ENCODE data around the gene PSMC1.
A peak's percentile ranks its signal among the peaks of the same experiment; 100 is the strongest.

Gene PSMC1

DNA sequence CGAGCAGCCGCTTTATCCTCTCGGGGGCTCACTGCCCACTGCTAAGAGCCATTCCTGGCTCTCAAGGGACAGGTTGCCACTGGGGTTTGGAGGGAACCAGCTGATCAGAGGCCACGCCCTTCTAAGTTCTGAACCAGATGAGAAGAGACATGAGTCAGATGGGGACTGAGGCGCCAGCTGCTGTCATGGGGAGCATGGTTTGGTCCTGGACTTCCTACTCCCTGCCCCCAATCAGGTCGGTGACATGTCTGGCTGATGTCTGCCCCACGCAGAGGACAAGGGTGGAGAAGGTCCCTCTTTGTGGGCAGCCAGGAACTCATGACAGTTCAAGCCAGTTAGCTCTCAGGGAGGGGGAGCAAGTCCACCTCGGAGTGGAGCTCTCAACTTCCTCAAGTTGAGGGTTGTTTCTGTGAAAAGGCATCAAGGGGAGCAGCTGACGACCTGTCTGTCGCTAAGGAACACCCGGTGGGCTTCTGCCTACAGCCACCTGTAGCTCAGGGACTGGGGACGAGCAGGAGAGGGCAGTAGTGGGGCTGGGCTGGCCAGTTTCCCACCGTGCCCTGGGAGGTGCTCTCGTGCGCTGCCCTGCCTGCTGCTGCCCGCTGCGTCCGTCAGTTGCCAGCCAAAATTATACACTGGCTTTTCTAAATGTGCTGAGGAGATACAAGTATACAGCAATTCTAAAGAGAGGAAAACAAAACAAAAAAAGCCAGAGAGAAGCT is 20.5 kb downstream of the PSMC1 start:
- no peak for DNase-seq

DNA sequence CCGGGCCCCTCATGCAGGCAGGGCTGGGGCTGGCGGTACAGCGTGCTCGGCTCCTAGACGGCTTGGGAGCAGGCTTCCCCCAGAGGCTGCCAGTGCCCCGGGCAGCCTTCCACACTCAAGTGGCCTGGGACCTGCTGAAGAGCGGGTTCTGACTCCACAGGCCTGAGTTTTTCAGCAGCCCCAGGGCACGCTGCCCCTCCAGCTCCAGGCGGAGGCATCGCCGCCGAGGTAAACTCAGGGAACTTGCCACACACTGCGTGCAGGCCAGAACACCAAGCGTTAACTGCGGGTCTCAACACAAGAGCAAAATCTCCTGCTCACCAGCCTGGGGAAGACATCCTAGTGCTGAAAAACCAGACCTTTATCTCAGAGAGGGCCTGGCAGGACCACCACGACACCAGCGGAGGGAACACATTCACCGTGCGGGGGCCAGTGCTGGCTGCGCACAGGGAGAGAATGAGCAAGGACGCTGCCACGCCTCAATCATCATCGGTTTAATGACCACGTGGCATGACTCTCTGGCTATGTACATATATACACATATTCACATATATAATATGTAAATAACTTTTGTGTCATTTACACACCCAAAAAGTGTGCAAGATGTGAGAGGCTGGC is 21.3 kb downstream of the PSMC1 start:
- DNase-seq = no peak

DNA sequence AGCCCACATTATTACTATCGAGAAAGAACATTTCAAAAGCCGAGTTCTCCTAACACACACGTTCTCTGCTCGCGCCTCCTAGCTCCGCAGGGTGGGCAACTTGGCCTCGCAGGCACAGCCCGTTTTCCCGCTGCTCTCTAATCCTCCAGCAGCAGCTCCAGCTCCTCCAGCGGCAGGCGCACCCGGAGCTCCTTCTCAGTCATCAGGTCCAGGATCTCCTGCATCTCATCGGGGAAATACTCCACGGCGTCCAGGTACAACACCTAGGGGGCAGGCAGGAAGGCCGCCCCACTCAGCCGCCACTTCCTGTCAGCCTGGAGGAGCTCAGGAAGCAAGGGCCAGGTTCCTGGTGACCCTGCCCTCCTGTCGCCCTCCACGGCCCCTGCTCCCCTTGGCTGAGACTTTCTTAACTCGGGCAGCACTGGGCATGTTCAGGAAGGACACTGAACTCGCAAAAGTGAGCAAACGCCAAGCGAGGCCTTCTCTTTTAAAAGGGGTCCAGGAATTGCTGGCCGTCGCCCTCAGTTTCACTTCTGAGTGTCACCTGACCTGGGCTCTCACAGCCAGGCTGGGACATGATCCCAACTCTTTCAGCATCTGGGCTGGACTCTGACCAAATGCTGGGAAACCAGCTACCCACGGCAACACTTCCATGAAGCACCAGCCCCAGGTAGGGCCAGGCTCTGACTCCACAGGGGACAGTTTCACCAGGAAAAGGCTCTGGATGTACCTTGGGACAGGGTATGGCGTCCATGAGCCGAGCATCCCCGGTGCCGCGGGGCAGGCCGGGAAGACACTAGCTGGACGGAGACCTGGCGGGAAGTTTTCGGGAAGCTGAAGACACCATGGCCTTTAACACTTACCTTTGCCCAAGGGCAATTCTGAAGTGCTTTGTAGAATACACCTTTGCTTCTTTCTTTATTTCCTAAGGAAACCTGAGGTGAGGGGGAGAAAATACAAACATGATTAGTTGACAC is 22.1 kb downstream of the PSMC1 start:
- no peak for DNase-seq

DNA sequence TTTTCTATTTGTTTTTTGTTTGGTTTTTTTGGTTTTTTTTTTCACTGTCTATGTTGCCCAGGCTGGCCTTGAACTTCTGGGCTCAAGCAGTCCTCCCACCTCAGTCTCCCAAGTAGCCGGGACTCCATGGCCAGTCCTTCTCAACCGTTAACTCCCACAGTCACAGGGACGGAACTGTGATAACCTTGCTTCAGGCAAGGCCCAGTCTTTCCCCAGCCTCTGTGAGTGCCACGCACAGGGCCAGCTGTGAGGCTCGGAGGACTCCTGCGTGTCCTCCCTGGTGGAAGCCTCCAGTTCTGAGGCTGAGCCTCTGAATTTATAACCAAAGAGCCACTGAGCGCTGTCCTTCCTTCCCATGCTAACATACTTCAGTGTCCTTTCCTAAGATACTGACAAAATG is 23.7 kb downstream of the PSMC1 start:
- no peak for DNase-seq

DNA sequence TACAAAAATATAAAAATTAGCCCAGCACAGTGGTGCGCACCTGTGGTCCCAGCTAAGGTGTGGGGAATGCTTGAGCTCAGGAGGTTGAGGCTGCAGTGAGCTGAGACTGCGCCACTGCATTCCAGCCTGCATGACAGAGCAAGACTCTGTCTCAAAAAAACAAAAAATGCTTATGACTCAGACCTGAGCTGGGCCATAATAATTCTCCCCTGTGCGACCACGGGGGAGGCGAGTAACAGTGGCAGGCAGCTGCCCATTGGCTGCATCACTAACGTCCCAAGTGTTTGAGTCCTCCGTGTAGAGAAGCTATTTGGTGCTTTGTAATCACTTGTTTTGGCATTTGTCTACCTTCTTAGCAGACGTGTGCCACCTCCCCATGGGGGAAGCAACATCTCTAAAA is 24.9 kb downstream of the PSMC1 start:
- no peak for DNase-seq

DNA sequence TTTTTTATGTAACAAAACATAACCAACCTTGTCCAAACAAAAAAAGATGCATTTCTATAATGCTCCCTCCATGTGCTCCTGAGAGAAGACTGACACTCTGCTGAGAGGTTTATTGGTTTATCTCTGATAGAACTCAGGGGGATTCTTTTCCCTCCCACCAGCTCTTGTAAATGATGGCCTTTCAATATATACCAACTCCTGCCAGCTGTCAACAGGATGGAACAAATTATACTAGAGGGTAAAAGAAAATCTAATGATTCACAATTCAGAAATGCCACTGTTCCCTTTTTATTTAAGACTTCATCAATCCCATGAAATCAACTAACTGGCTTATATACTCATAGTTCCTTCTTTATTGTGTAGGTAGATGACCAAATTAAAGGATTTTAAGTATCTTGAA is 25.4 kb downstream of the PSMC1 start:
- no peak for DNase-seq

DNA sequence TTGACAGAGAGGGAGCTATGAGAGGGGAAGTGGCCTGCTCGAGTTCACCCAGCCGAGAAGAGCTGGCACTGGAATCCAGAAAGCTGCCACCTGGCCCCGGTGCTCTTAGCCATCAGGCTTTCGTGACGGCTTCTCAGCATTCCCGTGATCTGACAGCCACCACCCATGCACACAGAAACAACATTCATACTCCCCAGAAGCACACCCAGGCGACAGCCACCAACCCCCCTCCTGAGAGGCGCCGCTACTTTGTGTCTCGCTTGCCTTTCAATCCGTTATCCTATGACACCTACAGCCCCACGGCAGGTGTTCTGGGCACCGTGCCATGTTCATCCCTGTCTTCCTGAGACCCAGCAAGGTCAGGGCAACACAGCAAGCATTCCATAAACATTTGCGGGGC is 31.4 kb downstream of the PSMC1 start:
- DNase-seq = no peak

DNA sequence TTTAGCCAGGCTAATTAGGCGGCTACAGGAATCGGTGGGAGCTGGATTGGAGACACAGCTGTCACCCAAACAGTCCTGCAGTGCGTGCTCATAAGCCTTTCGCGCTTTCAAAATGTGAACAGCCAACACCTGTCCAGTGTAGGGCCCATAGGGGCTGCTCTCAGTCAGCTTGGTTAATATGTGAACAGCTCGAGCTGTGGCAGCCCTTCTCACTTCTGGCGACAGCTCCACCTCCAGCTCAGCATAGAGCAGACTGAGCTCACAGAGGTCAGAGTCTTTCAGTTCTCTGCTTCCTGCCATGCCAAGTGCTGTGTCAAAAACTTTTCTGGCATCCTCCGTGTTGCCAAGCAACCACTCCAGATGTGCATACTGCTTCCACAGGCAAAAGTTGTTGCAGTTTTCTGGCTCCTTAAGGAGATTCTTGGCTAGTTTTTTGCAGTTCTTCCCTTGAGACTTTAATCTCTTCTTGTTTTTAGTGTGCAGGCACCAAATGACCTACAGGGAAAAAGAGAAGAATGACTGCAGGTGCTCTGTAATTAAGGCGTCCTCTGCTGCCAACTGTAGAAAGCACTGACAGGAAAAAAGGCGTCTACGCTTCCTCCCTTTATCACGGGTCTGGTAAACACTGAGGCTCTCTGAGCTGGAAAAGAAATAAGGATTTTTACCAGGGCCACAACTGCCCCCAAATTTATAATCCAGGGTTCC is 32.5 kb downstream of the PSMC1 start:
- DNase-seq = no peak

DNA sequence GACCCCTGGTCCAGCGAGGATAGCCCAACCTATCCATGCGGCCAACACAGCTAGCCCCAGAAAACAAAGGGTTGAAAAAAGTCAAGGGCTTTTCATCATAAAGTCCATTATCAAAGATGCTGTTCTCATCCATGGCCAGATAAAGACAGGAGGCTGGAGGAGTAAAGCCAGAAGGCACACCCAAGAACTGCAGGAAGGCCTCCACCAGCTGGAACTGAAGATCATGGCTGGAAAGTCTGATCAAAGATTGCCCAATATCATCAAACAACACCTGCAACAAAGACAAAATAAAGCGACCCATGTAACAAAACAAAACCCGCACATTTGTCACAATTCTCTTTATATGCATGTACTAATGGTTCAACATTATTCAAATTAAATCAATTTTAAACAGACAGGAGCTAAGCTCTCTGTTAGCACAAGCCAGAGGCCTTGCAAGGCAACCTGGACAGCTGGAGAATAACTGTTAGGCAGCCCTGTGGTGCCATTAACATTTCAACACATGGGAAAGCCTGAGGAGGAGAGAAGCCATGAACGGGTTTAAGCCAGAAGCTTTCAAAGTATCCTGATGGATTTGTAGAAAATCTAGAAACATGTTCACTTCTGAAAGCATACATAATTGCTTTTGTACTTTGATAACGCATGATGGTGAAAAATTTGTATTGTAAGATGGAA is 34.1 kb downstream of the PSMC1 start:
- DNase-seq = no peak

DNA sequence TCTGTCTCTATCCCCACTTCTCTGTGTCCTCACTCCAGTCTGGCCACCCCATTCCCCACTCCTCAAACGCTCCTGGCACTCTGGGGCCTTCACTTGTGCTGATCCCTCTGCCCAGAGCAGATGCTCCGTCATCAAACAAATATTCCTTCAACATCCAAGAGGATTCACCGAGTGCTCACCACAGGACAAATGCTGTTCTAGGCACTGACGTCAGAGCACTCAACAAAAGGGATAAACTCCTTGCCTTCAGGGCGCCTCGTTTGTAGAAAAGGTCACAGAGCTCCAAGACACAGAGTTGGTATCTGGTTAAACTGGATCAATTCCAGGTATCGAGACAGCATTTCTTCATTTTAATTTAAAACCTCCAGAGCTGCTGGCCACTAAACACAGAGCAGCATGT is 35.3 kb downstream of the PSMC1 start:
- no peak for DNase-seq

DNA sequence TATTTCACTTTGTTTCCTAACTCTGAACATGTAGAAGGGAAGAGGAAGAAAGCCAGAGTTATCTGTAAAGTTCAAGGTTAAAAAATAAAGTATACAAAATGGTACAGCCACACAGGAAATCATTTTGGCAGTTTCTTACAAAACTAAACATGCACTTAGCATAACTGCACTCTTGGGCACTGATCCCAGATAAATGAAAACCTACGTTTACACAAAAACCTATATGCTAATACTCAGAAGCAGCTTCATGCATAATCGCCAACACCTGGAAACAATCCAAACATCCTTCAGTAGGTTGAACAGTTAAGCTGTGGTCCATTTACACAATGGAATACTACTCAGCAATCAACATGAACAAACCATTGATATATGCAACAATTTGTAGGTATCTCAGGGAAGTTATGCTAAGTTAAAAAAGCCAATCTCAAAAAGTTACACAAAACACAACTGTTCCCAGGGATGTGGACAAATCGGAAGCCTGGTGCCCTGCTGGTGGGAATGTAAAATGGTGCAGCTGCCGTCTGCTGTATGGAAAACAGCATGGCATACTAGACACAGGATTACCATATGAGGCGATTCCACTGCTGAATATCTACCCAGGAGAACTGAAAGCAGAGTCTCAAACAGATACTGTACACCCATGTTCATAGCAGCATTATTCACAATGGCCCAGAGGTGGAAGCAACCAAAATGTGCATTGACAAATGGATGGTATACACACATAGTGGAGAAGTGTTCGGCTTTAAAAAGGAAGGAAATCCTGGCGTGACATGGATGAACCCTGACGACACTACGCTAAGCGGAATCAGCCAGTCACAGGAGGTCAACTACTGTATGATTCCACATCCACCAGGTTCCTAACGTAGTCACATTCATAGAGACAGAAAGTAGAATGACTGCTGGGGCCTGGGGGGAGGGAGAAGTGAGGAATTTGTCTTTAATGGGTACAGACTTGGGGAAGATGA is 37.7 kb downstream of the PSMC1 start:
- DNase-seq = no peak

DNA sequence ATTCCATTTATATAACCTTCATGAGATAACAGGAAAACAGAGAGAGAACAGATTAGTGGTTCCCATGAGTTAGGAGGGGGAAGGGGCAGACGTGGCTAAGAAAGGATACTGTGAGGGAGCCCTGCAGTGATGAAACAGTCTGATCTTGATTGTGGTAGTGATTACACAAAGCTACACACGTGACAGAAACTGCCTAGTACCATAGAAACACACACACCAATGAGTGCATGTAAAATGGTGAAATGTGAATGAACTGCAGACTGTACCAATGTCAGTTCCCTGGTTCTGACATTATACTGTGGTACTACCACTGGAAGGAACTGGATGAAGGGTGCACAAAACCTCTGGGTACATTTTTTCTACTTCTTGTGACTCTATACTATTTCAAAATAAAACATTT is 38.5 kb downstream of the PSMC1 start:
- no peak for DNase-seq

DNA sequence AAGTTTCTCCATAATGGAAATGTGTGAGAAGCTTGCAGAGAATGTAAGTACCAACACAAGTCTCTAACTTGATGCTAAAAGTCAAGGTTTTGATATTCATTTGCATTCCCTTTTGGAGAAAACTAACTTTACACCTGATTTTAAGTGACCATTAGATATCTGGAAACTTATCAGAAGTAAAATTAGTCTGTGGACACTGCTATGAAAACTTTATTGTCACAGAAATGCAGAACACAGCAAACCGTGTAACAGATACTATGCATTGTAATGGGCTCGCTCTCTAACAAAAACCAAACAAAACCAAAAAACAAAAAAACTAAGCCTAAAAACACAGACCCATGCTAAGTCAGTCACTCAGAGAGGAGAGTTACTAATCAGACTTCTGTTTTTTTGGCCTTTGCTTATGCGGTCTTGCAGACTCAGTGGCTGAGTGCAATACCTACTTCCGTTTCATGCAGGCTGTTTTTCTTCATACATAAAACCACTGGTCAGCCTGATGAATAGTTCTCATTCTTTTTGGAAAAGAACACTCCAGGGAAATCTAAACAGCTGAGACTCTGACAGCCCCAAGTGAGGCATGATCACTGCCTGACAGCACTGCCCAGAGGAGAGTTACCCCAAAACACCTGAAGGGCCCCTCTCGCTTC is 39.6 kb downstream of the PSMC1 start:
- DNase-seq = no peak

DNA sequence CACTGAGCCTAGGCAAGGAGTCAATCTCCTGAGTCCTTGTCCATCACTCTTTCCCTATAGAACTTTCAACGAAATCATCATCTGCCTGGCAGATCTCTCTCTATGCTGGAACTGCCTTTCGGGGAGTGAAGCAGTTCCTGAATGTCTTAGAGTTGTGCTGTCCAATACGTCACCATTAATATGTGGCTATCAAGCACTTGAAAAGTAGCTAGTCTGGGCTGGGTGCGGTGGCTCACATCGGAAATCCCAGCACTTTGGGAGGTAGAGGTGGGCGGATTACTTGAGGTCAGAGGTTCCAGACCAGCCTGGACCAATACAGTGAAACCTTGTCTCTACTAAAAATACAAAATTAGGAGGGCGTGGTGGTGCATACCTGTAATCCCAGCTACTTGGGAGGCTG is 40.3 kb downstream of the PSMC1 start:
- DNase-seq = no peak

DNA sequence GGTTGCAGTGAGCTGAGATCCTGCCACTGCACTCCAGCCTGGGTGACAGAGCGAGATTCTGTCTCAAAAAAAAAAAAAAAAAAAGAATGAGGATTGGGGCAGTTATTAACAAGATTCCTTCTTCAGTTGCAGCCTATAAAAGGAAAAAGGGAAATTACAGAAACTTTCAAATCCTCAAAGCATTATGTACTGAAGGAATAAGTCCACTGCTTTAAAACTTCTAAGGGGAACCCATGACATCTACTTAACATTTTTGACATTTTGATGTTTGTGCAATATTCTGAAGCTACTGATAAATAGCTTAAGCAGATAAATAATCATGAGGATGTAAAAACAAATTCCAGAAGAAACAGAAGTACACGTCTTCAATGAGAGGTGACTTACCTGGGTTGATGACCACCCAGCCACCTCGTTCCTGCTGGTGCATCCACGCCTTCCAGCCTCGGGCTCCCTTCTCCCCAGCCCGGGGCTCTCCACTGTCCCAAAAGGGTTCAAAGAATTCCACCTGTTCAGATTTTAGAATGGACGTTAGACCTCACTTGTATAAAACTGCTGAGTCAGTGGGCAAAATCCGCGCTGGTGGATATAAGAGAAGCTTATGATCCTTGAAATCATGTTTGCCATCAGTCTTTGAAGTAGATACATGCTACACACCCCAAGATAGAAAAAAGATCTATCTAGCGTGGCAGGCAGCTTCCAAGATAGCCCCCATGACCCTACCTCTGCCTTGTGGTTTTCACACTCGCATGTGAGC is 41.7 kb downstream of the PSMC1 start:
- DNase-seq = no peak

DNA sequence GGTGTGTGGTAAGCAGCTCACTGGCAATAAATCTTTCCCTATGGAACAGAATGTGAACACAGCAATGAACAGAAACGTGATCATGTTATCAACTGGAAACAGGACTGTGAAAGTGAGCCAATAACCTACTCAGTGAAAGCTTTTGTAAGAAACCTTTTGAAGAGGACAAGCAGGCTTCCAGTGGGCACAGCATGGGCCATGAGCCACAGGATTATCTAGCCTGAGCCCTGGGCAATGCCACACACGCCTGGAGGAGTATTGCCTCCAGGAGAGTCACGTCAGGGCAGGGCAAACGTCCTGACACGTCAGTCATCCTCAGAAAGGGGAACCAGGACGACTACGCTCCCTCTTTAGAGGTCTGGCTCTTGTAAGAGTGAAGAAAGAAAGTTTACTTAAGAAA is 43.1 kb downstream of the PSMC1 start:
- peak in 1 of 2 donors; percentile 65 for DNase-seq

DNA sequence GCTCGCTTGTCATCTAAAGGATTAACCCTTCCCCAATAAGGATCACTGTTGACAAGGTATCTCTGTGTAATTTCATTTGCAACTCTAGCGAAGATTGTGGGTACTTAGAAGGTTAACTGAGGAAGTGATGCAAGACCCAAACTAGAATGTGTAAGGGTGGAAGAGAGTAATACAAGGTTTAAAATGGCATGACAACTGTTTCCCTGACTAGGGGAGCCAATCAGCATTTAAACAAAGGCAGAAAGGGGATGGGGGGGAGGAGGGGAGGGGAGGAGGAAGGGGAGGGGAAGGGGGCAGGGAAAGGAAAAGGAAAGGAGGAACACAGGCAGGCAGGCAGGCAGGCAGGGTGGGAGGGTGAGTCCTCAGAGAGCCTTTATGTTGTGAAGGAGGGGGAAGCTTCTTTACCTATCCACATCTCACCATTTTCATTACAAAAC is 44.3 kb downstream of the PSMC1 start:
- no peak for DNase-seq

DNA sequence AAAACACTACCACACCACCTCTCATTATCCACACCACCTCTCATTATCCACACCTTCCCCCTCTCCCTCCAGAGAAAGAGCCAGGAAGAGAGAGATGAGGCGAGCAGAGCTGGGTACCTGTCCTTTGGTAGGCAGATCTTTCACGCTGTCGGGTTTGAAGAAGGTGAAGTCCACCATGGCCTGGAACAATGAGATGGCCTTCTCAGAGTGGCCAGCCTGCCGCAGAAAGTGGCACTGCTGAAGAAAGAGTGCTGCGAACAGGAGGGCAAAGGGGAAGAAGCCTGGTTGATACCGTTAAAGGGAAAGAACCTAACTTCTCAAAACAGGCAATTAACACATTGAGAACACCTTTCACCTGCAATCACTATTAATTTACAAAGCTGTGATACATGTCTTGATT is 44.8 kb downstream of the PSMC1 start:
- no peak for DNase-seq

DNA sequence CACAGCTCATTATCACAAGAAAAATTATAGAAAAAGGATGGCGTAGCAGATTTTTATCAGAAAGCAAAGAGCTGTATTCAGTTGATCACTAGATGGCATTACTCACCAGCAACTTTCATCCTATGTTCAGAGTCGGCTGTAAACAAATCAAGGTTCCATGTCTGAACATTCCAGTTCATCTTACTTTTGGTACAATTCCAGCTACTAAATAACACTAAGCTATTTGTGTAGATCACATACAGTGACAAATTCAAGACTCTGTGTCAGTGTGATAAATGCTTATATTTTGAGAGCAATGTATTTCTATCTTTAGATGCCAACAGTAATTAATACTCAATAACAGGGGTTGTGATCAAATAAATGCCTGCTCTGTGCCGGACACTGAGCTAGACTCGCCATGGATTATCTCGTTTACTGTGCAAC is 45.3 kb downstream of the PSMC1 start:
- DNase-seq = peak in 1 of 2 donors; percentile 33
